ENCODE results near the gene EFCAB11.
A peak's percentile ranks its signal among the peaks of the same experiment; 100 is the strongest.

Gene EFCAB11

GRCh38 chr14:89958966-89959365 lies 4.4 kb upstream of the EFCAB11 start:
- no peak for TF ChIP-seq CREB1 (IDR thresholded peaks at IDR 0.05; ENCODE audit: low read depth)
- no peak for TF ChIP-seq NFIC (IDR thresholded peaks at IDR 0.05)
- TF ChIP-seq TCF12 (IDR thresholded peaks at IDR 0.05; ENCODE audit: low read depth) = no peak
- no peak for TF ChIP-seq YY1 (IDR thresholded peaks at IDR 0.05; ENCODE audit: low read depth)
- TF ChIP-seq TEAD4 (IDR thresholded peaks at IDR 0.05) = no peak
- no peak for TF ChIP-seq ZBTB7A (IDR thresholded peaks at IDR 0.05; ENCODE audit: low read depth)

DNA sequence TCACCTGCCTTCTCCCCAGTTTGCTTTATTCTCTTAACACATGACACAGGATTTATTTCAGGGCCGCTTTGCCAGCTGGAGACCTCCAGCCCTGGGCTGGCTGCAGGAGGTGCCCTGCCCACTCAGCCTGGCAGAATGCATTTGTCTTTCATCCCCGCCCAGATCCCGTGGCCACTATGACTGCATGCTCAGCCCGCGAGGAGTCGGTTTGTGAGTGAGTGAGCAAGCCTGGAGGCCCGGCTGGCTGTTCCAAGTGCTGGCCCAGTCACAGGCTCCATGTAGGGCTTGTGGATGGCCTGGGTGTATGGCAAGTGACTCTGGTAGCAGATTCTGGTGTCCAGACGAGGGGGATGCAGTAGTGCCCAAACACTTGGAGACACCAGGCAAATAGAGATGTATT lies 3.3 kb upstream of the EFCAB11 start:
- TF ChIP-seq TCF12 (IDR thresholded peaks at IDR 0.05; ENCODE audit: low read depth) (no peak), USF1 (IDR thresholded peaks at IDR 0.05) (no peak), ZBTB7A (IDR thresholded peaks at IDR 0.05; ENCODE audit: low read depth) (no peak), CREB1 (IDR thresholded peaks at IDR 0.05; ENCODE audit: low read depth) (no peak), TAF1 (IDR thresholded peaks at IDR 0.05; ENCODE audit: low read depth) (no peak), EP300 (IDR thresholded peaks at IDR 0.05; ENCODE audit: borderline replicate concordance) (no peak), TEAD4 (IDR thresholded peaks at IDR 0.05) (no peak), CEBPB (IDR thresholded peaks at IDR 0.05) (no peak), FOXM1 (IDR thresholded peaks at IDR 0.05; ENCODE audit: borderline replicate concordance, low read depth) (no peak)
- TF ChIP-seq, protein P1, sequence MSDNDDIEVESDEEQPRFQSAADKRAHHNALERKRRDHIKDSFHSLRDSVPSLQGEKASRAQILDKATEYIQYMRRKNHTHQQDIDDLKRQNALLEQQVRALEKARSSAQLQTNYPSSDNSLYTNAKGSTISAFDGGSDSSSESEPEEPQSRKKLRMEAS (IDR thresholded peaks at IDR 0.05) = no peak

- TF ChIP-seq ZBTB7A (IDR thresholded peaks at IDR 0.05; ENCODE audit: low read depth) (no peak), CREB1 (IDR thresholded peaks at IDR 0.05; ENCODE audit: low read depth) (no peak), TCF12 (IDR thresholded peaks at IDR 0.05; ENCODE audit: low read depth) (no peak), CEBPB (IDR thresholded peaks at IDR 0.05) (no peak), USF1 (IDR thresholded peaks at IDR 0.05) (no peak), EP300 (IDR thresholded peaks at IDR 0.05; ENCODE audit: borderline replicate concordance) (no peak)
Observed at GRCh38 chr14:89957376-89957775, 2.8 kb upstream of the EFCAB11 start.

GRCh38 chr14:89956661-89957009 lies 2.1 kb upstream of the EFCAB11 start:
- TF ChIP-seq CREB1 (IDR thresholded peaks at IDR 0.05; ENCODE audit: low read depth) = no peak
- TF ChIP-seq CEBPB (IDR thresholded peaks at IDR 0.05) = peak; percentile 60

GRCh38 chr14:89955745-89956660 lies 1.5 kb upstream of the EFCAB11 start, which contains the start of gene TDP1:
Gene TDP1 (plus strand): TSS chr14:89955927. CDS start chr14:89963115, 7,188 bp downstream.
- TF ChIP-seq, protein P1 (IDR thresholded peaks at IDR 0.05) = peak; percentile 76
- TF ChIP-seq USF1 (IDR thresholded peaks at IDR 0.05) = no peak
- TF ChIP-seq RAD21 (IDR thresholded peaks at IDR 0.05; ENCODE audit: low read depth) = no peak
- TF ChIP-seq EP300 (IDR thresholded peaks at IDR 0.05; ENCODE audit: borderline replicate concordance) = no peak
- peak; percentile 73; the same call in 1 of the 2 replicates for TF ChIP-seq TAF1 (IDR thresholded peaks at IDR 0.05; ENCODE audit: low read depth)
- TF ChIP-seq EGR1 (IDR thresholded peaks at IDR 0.05) = no peak

- TF ChIP-seq ZBTB7A (IDR thresholded peaks at IDR 0.05; ENCODE audit: low read depth) = no peak
- no peak for TF ChIP-seq TEAD4 (IDR thresholded peaks at IDR 0.05)
- TF ChIP-seq REST (IDR thresholded peaks at IDR 0.05; ENCODE audit: low read depth) = no peak
- TF ChIP-seq USF1 (IDR thresholded peaks at IDR 0.05) = no peak
- TF ChIP-seq NFIC (IDR thresholded peaks at IDR 0.05) = no peak
Observed at GRCh38 chr14:89955022-89955744, 653 bp upstream of the EFCAB11 start.

DNA sequence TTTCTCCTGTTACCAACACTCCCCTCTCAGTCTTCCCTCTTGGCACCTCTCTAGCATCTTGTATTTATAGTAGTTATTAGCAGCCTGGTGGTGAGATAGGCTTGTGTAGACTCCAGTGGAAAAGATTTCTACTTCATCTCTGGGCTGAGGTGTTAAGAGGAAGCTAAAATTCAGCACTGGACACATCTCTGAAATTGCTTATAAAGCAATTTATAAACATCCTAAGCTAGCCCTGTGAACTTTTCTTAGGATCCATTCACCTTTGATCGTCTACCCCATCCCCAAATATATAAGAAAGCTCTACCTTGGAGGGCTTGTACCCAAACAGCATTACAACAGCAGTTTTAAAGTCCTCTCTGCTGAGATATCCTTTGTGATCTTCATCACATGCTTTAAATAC lies 928 bp downstream of the EFCAB11 start:
- TF ChIP-seq FOXM1 (IDR thresholded peaks at IDR 0.05; ENCODE audit: borderline replicate concordance, low read depth) (no peak), TAF1 (IDR thresholded peaks at IDR 0.05; ENCODE audit: low read depth) (no peak), RAD21 (IDR thresholded peaks at IDR 0.05; ENCODE audit: low read depth) (no peak), NFIC (IDR thresholded peaks at IDR 0.05) (no peak), CREB1 (IDR thresholded peaks at IDR 0.05; ENCODE audit: low read depth) (no peak), REST (IDR thresholded peaks at IDR 0.05; ENCODE audit: low read depth) (no peak), ZBTB7A (IDR thresholded peaks at IDR 0.05; ENCODE audit: low read depth) (no peak), TEAD4 (IDR thresholded peaks at IDR 0.05) (no peak), CEBPB (IDR thresholded peaks at IDR 0.05) (no peak), EP300 (IDR thresholded peaks at IDR 0.05; ENCODE audit: borderline replicate concordance) (no peak), TCF12 (IDR thresholded peaks at IDR 0.05; ENCODE audit: low read depth) (no peak), USF1 (IDR thresholded peaks at IDR 0.05) (no peak), EGR1 (IDR thresholded peaks at IDR 0.05) (no peak), YY1 (IDR thresholded peaks at IDR 0.05; ENCODE audit: low read depth) (no peak)
- TF ChIP-seq, protein P1 (IDR thresholded peaks at IDR 0.05) = no peak
